SK-N-SH treated with all-trans-retinoic acid at 6 μM for 48 hours (cell line): ENCODE data around the gene CRCP.

Source experiments
- ATAC-seq: fragments of 200-7000 bp; cut with Tn5 transposase; 3 replicates; pipeline ENCODE4 v1.9.1; 2020; ENCODE audit warnings: mild to moderate bottlenecking, moderate library complexity
- ARNTL ChIP-seq: fragments of 450-650 bp; formaldehyde crosslinking; IDR thresholded peaks from 2 replicates; pipeline ENCODE4 v1.5.0; 2020; ENCODE audit warnings: low read depth, mild to moderate bottlenecking, moderate library complexity, borderline replicate concordance
- BACH2 ChIP-seq: fragments of 250-450 bp; sonication (Bioruptor Pico); IDR thresholded peaks from 2 replicates; pipeline ENCODE4 v1.9.0; 2021; ENCODE audit warnings: mild to moderate bottlenecking, borderline replicate concordance
- CSDC2 ChIP-seq: fragments of 250-450 bp; sonication (Bioruptor Pico); IDR thresholded peaks from 2 replicates; pipeline ENCODE4 v1.5.0; 2020; ENCODE audit warnings: mild to moderate bottlenecking, moderate library complexity
- ESRRG ChIP-seq: fragments of 250-450 bp; sonication (Bioruptor Pico); IDR thresholded peaks from 2 replicates; pipeline ENCODE4 v1.6.1; 2021; ENCODE audit warnings: mild to moderate bottlenecking
- GLIS3 ChIP-seq: fragments of 250-450 bp; sonication (Bioruptor Pico); IDR thresholded peaks from 2 replicates; pipeline ENCODE4 v1.5.0; 2020; ENCODE audit warnings: mild to moderate bottlenecking, moderate library complexity
- ISL1 ChIP-seq: fragments of 250-450 bp; sonication (Bioruptor Pico); IDR thresholded peaks from 2 replicates; pipeline ENCODE4 v2.1.2; 2022; ENCODE audit warnings: mild to moderate bottlenecking, moderate library complexity
- OSR1 ChIP-seq: fragments of 250-450 bp; sonication (Bioruptor Pico); IDR thresholded peaks from 2 replicates; pipeline ENCODE4 v1.8.0; 2022; ENCODE audit warnings: moderate library complexity, mild to moderate bottlenecking, inconsistent platforms
- PPARA ChIP-seq: fragments of 250-450 bp; sonication (Bioruptor Pico); IDR thresholded peaks from 2 replicates; pipeline ENCODE4 v1.5.0; 2020; ENCODE audit warnings: mild to moderate bottlenecking, borderline replicate concordance
- RARB ChIP-seq: fragments of 250-450 bp; sonication (Bioruptor Pico); IDR thresholded peaks from 2 replicates; pipeline ENCODE4 v1.8.0; 2021; ENCODE audit warnings: mild to moderate bottlenecking, moderate library complexity
- SNAI2 ChIP-seq: fragments of 250-450 bp; sonication (Bioruptor Pico); IDR thresholded peaks from 2 replicates; pipeline ENCODE4 v1.5.0; 2020; ENCODE audit warnings: mild to moderate bottlenecking, moderate library complexity
- TCF4 ChIP-seq: fragments of 250-450 bp; sonication (Bioruptor Pico); IDR thresholded peaks from 2 replicates; pipeline ENCODE4 v1.8.0; 2021; ENCODE audit warnings: mild to moderate bottlenecking, moderate library complexity, borderline replicate concordance
- TOX ChIP-seq: fragments of 250-450 bp; sonication (Bioruptor Pico); IDR thresholded peaks from 2 replicates; pipeline ENCODE4 v1.8.0; 2021; ENCODE audit warnings: mild to moderate bottlenecking, moderate library complexity, borderline replicate concordance
- ZC3H10 ChIP-seq: fragments of 250-450 bp; sonication (Bioruptor Pico); IDR thresholded peaks from 2 replicates; pipeline ENCODE4 v1.5.1; 2021; ENCODE audit warnings: mild to moderate bottlenecking, moderate library complexity
- ZFP3 ChIP-seq: fragments of 250-450 bp; sonication (Bioruptor Pico); IDR thresholded peaks from 2 replicates; pipeline ENCODE4 v1.5.0; 2020; ENCODE audit warnings: mild to moderate bottlenecking, moderate library complexity
- ZFP30 ChIP-seq: fragments of 450-650 bp; formaldehyde crosslinking; IDR thresholded peaks from 2 replicates; pipeline ENCODE4 v1.5.0; 2022; ENCODE audit warnings: mild to moderate bottlenecking, moderate library complexity
- ZNF565 ChIP-seq: fragments of 450-650 bp; formaldehyde crosslinking; conservative IDR thresholded peaks from 2 replicates; pipeline ENCODE4 v1.5.0; 2020; ENCODE audit warnings: low read depth, mild to moderate bottlenecking, moderate library complexity
- ZNF70 ChIP-seq: fragments of 450-650 bp; formaldehyde crosslinking; IDR thresholded peaks from 2 replicates; pipeline ENCODE4 v1.5.0; 2020; ENCODE audit warnings: mild to moderate bottlenecking, moderate library complexity
- ZNF8 ChIP-seq: fragments of 450-650 bp; formaldehyde crosslinking; IDR thresholded peaks from 2 replicates; pipeline ENCODE4 v1.5.0; 2020; ENCODE audit warnings: mild to moderate bottlenecking, moderate library complexity
- TF ChIP-seq, protein P1 (sequence below): fragments of 250-450 bp; sonication (Bioruptor Pico); IDR thresholded peaks from 2 replicates; pipeline ENCODE4 v1.5.1; 2020; ENCODE audit warnings: low read depth, mild to moderate bottlenecking, moderate library complexity
- TF ChIP-seq, protein P2 (sequence below): fragments of 250-450 bp; sonication (Bioruptor Pico); IDR thresholded peaks from 2 replicates; pipeline ENCODE4 v1.5.0; 2020; ENCODE audit warnings: mild to moderate bottlenecking, moderate library complexity
- TF ChIP-seq, protein P3 (sequence below): fragments of 250-450 bp; sonication (Bioruptor Pico); IDR thresholded peaks from 2 replicates; pipeline ENCODE4 v1.8.0; 2021; ENCODE audit warnings: low read depth, mild to moderate bottlenecking, moderate library complexity, borderline replicate concordance
- TF ChIP-seq, protein P4 (sequence below): fragments of 250-450 bp; sonication (Bioruptor Pico); IDR thresholded peaks from 2 replicates; pipeline ENCODE4 v1.8.0; 2020; ENCODE audit warnings: mild to moderate bottlenecking, moderate library complexity, borderline replicate concordance

Gene CRCP

DNA sequence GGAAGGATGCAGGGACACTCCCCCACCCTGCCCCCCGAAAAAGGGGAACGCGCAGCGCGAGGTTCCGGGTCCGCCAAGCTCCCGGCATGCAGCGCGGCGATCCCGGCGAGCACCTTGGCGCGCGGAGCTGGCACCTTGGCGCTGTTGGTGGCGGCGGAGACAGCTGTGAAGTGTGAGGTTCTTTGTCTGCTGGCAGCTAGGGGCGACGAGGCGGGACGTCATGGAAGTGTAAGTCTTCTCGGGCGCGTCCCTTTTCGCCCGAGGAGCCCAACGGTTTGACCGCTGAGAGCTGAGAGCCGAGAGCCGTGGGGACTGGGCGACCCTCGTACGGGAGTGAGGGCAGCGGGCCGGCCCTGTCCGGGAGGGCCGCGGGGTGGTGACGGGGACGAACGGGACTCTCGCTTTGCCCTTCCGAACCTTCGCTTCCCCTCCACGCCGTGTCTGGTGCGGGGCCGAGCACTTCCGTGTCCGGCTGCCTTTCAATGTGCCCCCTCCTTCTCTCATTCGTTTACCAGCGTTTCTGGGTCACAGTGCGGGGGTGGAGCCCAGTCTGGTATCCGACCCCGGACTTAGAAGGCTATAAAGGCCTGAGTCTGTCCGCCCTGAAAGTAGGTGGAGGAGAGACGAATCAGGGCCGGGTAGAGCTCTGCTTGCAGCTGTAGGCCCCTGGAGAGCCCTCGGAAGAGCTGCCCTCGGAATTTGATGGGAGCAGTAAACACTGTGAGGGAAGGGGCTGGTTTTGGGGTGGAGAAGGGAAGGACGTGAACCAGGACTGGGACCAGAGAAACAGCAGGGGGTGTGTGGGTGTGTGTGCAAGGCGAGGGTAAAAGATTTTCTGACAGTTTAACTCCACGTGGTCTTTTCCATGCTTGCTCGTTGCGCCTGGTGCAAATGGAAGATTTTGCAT is at the start of gene CRCP:
Gene CRCP (plus strand): TSS at position 105 of the 907 bp plus-strand sequence. CDS start 116 bp downstream, at position 221.
- peak; percentile 87 for ATAC-seq
- TF ChIP-seq GLIS3 (CRISPR knock-in tag) (no peak; the same call in 1 of the 2 replicates), ZNF70 (no peak), PPARA (CRISPR knock-in tag) (no peak), ZFP3 (peak; percentile 71; the same call in 1 of the 2 replicates), CSDC2 (peak; percentile 85), ISL1 (CRISPR knock-in tag) (no peak), SNAI2 (no peak), ZFP30 (CRISPR knock-in tag) (no peak), ZC3H10 (CRISPR knock-in tag) (no peak), OSR1 (CRISPR knock-in tag) (no peak), ARNTL (CRISPR knock-in tag) (no peak), TOX (CRISPR knock-in tag) (0 out of 2 replicates have a peak, but pooled peaks have one; percentile 8), ZNF8 (peak; percentile 7; the same call in 1 of the 2 replicates), RARB (no peak), ZNF565 (no peak), TCF4 (CRISPR knock-in tag) (no peak)
- TF ChIP-seq, protein P1, sequence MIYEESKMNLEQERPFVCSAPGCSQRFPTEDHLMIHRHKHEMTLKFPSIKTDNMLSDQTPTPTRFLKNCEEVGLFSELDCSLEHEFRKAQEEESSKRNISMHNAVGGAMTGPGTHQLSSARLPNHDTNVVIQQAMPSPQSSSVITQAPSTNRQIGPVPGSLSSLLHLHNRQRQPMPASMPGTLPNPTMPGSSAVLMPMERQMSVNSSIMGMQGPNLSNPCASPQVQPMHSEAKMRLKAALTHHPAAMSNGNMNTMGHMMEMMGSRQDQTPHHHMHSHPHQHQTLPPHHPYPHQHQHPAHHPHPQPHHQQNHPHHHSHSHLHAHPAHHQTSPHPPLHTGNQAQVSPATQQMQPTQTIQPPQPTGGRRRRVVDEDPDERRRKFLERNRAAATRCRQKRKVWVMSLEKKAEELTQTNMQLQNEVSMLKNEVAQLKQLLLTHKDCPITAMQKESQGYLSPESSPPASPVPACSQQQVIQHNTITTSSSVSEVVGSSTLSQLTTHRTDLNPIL (CRISPR knock-in tag), result 0 out of 2 replicates have a peak, but pooled peaks have one; percentile 31
- TF ChIP-seq, protein P2, sequence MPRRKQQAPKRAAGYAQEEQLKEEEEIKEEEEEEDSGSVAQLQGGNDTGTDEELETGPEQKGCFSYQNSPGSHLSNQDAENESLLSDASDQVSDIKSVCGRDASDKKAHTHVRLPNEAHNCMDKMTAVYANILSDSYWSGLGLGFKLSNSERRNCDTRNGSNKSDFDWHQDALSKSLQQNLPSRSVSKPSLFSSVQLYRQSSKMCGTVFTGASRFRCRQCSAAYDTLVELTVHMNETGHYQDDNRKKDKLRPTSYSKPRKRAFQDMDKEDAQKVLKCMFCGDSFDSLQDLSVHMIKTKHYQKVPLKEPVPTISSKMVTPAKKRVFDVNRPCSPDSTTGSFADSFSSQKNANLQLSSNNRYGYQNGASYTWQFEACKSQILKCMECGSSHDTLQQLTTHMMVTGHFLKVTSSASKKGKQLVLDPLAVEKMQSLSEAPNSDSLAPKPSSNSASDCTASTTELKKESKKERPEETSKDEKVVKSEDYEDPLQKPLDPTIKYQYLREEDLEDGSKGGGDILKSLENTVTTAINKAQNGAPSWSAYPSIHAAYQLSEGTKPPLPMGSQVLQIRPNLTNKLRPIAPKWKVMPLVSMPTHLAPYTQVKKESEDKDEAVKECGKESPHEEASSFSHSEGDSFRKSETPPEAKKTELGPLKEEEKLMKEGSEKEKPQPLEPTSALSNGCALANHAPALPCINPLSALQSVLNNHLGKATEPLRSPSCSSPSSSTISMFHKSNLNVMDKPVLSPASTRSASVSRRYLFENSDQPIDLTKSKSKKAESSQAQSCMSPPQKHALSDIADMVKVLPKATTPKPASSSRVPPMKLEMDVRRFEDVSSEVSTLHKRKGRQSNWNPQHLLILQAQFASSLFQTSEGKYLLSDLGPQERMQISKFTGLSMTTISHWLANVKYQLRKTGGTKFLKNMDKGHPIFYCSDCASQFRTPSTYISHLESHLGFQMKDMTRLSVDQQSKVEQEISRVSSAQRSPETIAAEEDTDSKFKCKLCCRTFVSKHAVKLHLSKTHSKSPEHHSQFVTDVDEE, result peak; percentile 65
- TF ChIP-seq, protein P3, sequence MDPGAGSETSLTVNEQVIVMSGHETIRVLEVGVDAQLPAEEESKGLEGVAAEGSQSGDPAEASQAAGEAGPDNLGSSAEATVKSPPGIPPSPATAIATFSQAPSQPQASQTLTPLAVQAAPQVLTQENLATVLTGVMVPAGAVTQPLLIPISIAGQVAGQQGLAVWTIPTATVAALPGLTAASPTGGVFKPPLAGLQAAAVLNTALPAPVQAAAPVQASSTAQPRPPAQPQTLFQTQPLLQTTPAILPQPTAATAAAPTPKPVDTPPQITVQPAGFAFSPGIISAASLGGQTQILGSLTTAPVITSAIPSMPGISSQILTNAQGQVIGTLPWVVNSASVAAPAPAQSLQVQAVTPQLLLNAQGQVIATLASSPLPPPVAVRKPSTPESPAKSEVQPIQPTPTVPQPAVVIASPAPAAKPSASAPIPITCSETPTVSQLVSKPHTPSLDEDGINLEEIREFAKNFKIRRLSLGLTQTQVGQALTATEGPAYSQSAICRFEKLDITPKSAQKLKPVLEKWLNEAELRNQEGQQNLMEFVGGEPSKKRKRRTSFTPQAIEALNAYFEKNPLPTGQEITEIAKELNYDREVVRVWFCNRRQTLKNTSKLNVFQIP (CRISPR knock-in tag), result peak; percentile 62; the same call in 1 of the 2 replicates
- TF ChIP-seq, protein P4, sequence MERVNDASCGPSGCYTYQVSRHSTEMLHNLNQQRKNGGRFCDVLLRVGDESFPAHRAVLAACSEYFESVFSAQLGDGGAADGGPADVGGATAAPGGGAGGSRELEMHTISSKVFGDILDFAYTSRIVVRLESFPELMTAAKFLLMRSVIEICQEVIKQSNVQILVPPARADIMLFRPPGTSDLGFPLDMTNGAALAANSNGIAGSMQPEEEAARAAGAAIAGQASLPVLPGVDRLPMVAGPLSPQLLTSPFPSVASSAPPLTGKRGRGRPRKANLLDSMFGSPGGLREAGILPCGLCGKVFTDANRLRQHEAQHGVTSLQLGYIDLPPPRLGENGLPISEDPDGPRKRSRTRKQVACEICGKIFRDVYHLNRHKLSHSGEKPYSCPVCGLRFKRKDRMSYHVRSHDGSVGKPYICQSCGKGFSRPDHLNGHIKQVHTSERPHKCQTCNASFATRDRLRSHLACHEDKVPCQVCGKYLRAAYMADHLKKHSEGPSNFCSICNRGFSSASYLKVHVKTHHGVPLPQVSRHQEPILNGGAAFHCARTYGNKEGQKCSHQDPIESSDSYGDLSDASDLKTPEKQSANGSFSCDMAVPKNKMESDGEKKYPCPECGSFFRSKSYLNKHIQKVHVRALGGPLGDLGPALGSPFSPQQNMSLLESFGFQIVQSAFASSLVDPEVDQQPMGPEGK (CRISPR knock-in tag), result peak; percentile 64; the same call in 1 of the 2 replicates

DNA sequence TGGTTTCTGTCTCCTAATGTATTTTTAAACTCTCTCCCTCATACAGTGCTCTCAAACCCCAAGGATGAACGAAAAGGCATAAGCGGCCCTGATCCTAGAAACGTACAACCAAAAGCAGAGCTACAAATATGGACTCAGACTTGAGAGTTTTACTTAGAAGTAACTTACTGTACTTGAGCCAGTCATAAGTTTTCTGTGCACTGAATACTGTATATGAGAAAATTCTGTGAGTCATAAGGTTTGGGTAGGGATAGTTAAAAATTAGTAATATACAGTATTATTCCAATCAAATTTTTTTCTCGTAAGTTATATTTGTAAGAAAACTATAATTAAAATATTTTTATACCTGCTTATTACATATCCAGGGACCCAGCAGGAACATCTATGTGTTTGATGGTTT is 44.9 kb upstream of the CRCP start:
- TF ChIP-seq RARB, result no peak
- TF ChIP-seq ESRRG (CRISPR knock-in tag), result no peak
- no peak for TF ChIP-seq ZNF8
- TF ChIP-seq, protein P4 (CRISPR knock-in tag), result no peak
- TF ChIP-seq TCF4 (CRISPR knock-in tag), result no peak
- TF ChIP-seq BACH2 (CRISPR knock-in tag), result no peak
- TF ChIP-seq PPARA (CRISPR knock-in tag), result no peak
- TF ChIP-seq, protein P2, result no peak
- no peak for TF ChIP-seq GLIS3 (CRISPR knock-in tag)
- TF ChIP-seq, protein P3 (CRISPR knock-in tag), result no peak
- ATAC-seq, result peak; percentile 61
